ENCODE data around the gene ST8SIA4.

The ST8SIA4 gene

DNA sequence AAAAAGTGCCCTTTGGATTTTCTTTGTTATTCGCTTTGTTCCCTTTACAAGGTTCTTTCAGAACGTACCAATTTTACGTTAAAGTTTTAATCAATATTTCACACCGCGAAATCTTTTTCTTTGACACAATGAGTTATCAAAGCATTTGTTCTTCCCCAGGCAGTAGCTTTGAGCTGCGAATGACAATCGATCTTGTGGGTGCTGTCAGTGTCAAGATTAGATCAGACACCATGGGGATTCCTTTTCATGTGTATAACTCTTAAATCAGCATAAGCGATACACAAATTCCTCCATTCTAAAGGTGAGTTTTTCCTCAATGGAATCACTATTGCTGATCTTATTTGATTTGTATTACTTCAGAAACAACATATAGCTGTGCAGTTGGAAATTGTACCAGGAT, 145.5 kb downstream of the ST8SIA4 start:
- TF ChIP-seq, protein P1, sequence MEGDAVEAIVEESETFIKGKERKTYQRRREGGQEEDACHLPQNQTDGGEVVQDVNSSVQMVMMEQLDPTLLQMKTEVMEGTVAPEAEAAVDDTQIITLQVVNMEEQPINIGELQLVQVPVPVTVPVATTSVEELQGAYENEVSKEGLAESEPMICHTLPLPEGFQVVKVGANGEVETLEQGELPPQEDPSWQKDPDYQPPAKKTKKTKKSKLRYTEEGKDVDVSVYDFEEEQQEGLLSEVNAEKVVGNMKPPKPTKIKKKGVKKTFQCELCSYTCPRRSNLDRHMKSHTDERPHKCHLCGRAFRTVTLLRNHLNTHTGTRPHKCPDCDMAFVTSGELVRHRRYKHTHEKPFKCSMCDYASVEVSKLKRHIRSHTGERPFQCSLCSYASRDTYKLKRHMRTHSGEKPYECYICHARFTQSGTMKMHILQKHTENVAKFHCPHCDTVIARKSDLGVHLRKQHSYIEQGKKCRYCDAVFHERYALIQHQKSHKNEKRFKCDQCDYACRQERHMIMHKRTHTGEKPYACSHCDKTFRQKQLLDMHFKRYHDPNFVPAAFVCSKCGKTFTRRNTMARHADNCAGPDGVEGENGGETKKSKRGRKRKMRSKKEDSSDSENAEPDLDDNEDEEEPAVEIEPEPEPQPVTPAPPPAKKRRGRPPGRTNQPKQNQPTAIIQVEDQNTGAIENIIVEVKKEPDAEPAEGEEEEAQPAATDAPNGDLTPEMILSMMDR (IDR thresholded peaks at IDR 0.05; ENCODE audit: control extremely low read depth, extremely low read depth, low read depth, missing control alignments): no peak
- CTCF ChIA-PET: interaction anchor here (2.4 kb wide), 1 partner anchor 10 kb away, joined by 8 read pairs; no protein-coding TSS in a partner anchor
- POLR2A ChIA-PET: no interaction called here
- no peak for DNase-seq (ENCODE audit: extremely low spot score)

Measured in GM10248 (cell line).